ENCODE results near the gene SPTBN1. TPM values are rescaled to one million over a fixed set of nuclear protein-coding genes. Genes with fewer than 3 reads are reported as not detected.
A peak's percentile ranks its signal among the peaks of the same experiment; 100 is the strongest.

The SPTBN1 gene
- total RNA-seq, 2 experiments from 2014 or later: 171 to 184 TPM

DNA sequence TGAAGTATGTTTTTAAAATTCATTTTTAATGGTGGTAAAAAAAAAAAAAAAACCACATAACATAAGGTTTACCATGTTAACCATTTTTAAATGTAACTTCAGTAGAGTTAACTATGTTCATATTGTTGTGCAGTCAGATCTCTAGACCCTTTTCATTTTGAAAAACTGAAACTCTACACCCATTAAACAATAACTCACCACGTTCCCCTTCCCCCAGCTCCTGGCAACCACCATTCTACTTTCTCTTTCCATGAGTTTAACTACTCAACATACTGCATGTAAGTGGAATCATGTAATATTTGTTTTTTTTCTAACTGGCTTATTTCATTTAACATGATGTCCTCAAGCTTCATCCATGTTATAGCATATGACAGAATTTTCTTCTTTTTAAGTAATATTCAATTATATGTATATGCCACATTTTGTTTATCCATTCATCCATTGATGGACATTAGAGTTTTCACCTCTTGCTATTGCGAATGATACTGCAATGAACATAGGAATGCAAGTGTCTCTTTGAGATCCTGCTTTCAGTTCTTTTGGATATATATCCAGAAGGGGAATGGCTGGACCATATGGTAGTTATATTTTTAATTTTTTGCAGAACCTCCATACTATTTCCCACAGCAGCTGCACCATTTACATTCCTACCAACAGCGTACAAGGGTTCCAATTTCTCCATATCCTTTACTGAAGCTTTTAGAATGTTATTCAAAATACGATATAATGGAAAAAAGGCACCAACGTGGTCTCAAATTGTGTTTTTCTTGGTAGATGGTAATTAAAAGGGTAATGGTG, 91.0 kb downstream of the SPTBN1 start:
- Mint-ChIP-seq H3K4me1 (peaks cover 12% of the 10 kb centered on the region), H3K27me3 (no peaks in the 10 kb centered on the region), H3K27ac (no peak overlapping the region), H3K9me3 (peaks cover 8% of the 10 kb centered on the region), H3K4me3 (no peak overlapping the region), H3K36me3 (ENCODE audit: low read depth) (no peaks in the 10 kb centered on the region)
- DNase-seq: no peak
- CTCF ChIA-PET: interaction anchor here (1.1 to 2.9 kb wide), 2 partner anchors 11 to 105 kb away, joined by 3 to 18 read pairs; no protein-coding TSS in a partner anchor
- POLR2A ChIA-PET: no interaction called here

DNA sequence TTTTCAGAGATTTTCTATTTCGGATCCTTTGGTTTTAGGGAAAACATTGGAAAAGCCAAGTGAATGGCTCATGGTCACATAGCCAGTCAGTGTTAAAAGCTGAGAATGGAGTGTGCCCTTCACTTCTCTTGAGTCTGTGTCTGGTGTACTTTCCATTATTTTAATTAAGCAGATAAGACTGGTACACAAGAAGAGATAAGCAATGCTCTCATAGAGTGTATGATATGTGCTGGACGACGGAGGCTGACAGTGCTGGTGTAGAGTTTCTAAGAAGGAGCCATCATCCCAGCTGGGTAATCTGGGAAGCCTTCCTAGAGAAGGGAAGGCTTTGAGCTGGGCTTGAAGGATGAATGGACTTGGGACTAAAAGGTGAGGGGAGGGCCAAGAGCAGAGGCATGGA, 93.3 kb downstream of the SPTBN1 start:
- H3K36me3 Mint-ChIP-seq (ENCODE audit: low read depth): no peaks in the 10 kb centered on the region
- POLR2A ChIA-PET: no interaction called here
- CTCF ChIA-PET: interaction anchor here (0.6 to 2.9 kb wide), 6 partner anchors 9 to 958 kb away, joined by 3 to 18 read pairs (median 3); no protein-coding TSS in a partner anchor
- no peak for DNase-seq
- no peaks in the 10 kb centered on the region for H3K27me3 Mint-ChIP-seq
- H3K4me1 Mint-ChIP-seq: peaks cover 16% of the 10 kb centered on the region
- peaks cover 8% of the 10 kb centered on the region for H3K9me3 Mint-ChIP-seq
- H3K4me3 Mint-ChIP-seq: no peak overlapping the region
- H3K27ac Mint-ChIP-seq: no peak overlapping the region

DNA sequence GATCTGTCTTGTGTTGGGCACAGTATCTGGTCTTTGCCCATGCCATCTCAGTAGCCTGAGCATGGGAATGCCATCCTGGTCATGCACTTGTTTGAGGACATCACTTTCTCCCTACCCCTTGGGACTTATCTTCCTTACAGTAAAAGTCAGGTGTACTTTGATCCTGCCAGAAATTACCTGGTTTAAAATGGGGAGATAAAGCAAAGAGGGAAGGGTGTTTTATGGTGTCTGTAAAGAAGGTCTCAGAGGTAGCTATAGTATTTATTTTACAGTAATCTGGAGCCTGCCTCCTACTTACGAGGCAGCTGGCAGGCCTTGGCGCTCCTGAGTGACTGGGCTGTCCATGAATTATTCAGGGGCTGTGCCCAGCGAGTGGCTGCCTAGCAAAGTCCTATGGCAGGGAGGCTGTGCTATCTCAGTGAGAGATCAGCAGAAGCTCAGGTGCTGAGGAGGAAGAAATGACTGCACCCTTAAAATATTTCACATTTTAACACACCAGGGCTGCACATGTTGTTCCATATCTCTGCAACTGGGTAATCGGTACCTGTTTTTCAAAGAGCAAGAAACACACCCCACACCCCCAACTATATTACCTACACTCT, 93.9 kb downstream of the SPTBN1 start:
- no peaks in the 10 kb centered on the region for H3K27me3 Mint-ChIP-seq
- H3K4me3 Mint-ChIP-seq: no peak overlapping the region
- H3K9me3 Mint-ChIP-seq: peaks cover 6% of the 10 kb centered on the region
- ChIA-PET CTCF (interaction anchor here (0.6 to 1.1 kb wide), 3 partner anchors 9 to 958 kb away, joined by 3 read pairs; no protein-coding TSS in a partner anchor), POLR2A (interaction anchor here (0.8 kb wide), 1 partner anchor 446 kb away, joined by 3 read pairs; no protein-coding TSS in a partner anchor)
- no peak for DNase-seq
- H3K4me1 Mint-ChIP-seq: peaks cover 16% of the 10 kb centered on the region
- no peaks in the 10 kb centered on the region for H3K36me3 Mint-ChIP-seq (ENCODE audit: low read depth)
- no peak overlapping the region for H3K27ac Mint-ChIP-seq

GRCh38 chr2:54550547-54550946, 94.4 kb downstream of the SPTBN1 start:
- H3K27me3 Mint-ChIP-seq: no peaks in the 10 kb centered on the region
- no peak overlapping the region for H3K4me3 Mint-ChIP-seq
- H3K9me3 Mint-ChIP-seq: peaks cover 5% of the 10 kb centered on the region
- H3K36me3 Mint-ChIP-seq (ENCODE audit: low read depth): no peaks in the 10 kb centered on the region
- ChIA-PET POLR2A (interaction anchor here (0.8 kb wide), 1 partner anchor 447 kb away, joined by 3 read pairs; no protein-coding TSS in a partner anchor), CTCF (interaction anchor here (1.0 to 1.1 kb wide), 2 partner anchors 8 to 14 kb away, joined by 3 read pairs; no protein-coding TSS in a partner anchor)
- DNase-seq: no peak
- H3K4me1 Mint-ChIP-seq: peaks cover 16% of the 10 kb centered on the region
- no peak overlapping the region for H3K27ac Mint-ChIP-seq

DNA sequence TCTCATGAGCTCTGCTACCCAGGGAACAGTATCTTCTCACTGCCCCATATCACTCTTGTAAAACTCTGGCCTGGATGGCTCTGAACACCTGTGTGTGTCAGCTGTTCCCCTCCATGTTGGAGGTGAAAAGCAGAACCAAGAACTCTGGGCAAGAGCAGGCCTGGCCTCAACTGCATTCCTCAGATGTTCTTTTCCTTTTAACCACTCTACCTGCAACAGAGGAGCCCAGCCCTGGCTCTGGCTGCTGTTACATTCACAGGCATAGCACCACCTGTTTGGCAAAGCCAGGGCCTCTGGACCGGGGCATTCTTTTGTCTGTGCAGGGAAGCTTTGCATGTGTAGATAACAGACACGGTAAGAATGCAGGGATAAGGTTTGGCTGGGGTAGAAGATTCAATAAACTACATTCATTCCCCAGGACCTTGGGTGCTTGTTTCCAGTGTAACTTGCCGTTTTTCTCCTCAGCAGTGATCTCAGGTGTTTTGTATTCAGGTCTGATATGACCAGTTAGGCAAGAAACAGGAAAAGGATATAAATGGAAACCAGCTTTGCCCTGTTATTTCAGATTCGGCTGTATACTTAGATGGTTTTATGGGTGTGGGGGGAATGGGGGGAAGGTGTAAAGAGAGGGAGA, 95.1 kb downstream of the SPTBN1 start:
- H3K4me1 Mint-ChIP-seq: peaks cover 16% of the 10 kb centered on the region
- DNase-seq: no peak
- CTCF ChIA-PET: interaction anchor here (1.0 kb wide), 1 partner anchor 15 kb away, joined by 3 read pairs; no protein-coding TSS in a partner anchor
- H3K4me3 Mint-ChIP-seq: no peak overlapping the region
- H3K27me3 Mint-ChIP-seq: peaks cover 2% of the 10 kb centered on the region
- H3K27ac Mint-ChIP-seq: no peak overlapping the region
- POLR2A ChIA-PET: no interaction called here
- H3K36me3 Mint-ChIP-seq (ENCODE audit: low read depth): no peaks in the 10 kb centered on the region
- H3K9me3 Mint-ChIP-seq: peaks cover 2% of the 10 kb centered on the region

GRCh38 chr2:54553075-54553474, 96.9 kb downstream of the SPTBN1 start:
- ChIA-PET POLR2A (no interaction called here), CTCF (no interaction called here)
- H3K27ac Mint-ChIP-seq: no peak overlapping the region
- H3K4me1 Mint-ChIP-seq: peaks cover 22% of the 10 kb centered on the region
- H3K9me3 Mint-ChIP-seq: no peaks in the 10 kb centered on the region
- H3K36me3 Mint-ChIP-seq (ENCODE audit: low read depth): no peaks in the 10 kb centered on the region
- peaks cover 2% of the 10 kb centered on the region for H3K27me3 Mint-ChIP-seq
- no peak overlapping the region for H3K4me3 Mint-ChIP-seq
- no peak for DNase-seq

DNA sequence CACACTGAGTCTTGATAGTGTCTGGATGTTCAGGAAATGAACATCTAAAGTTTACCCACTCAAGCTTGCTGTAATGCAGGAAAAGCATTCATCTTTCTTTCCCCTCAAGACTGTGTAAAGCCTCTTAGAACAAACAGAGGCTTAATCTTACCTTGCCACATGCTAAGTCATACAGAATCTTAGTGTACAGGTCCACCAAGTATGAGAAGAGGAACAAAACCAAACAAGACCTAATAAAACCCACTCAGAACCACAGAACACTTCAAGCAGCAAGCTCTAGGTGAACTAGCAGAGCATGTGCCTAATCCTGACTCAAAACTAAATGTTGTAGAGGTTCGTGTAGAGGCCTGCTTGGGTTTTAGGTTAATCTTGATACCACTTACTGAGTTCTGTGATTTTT, 97.6 kb downstream of the SPTBN1 start:
- CTCF ChIA-PET: interaction anchor here (0.6 to 2.2 kb wide), 6 partner anchors 11 to 333 kb away, joined by 3 to 5 read pairs (median 4); no protein-coding TSS in a partner anchor
- Mint-ChIP-seq H3K9me3 (no peaks in the 10 kb centered on the region), H3K4me1 (peaks cover 22% of the 10 kb centered on the region), H3K27ac (no peak overlapping the region), H3K36me3 (ENCODE audit: low read depth) (no peaks in the 10 kb centered on the region), H3K27me3 (peaks cover 2% of the 10 kb centered on the region), H3K4me3 (no peak overlapping the region)
- no peak for DNase-seq
- POLR2A ChIA-PET: interaction anchor here (0.6 kb wide), 1 partner anchor 251 kb away, joined by 4 read pairs; no protein-coding TSS in a partner anchor

DNA sequence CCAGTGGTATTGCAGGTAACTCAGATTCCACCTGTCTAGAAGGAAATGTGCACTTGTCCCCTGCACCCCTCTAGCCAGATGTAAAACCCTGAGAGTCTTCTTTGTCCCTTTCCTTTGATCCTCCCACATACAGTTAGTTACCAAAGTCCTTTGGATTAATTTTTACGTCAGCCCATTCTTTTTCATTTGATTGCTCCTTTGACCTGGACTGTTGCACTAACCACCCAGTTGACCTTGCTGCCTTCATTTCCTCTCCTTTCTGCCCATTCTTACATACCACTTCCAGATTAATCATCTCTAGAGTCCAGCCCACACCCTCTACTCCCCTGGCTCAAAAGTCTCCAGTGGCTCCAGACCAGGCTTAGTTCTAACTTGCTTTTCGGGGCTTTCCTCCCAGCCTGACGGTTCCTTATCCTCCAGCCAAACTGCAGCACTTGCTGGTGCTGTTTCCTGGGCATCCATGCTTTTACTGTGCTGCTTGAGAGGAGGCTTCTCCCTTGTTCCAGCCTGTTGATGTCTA, 99.3 kb downstream of the SPTBN1 start:
- H3K27ac Mint-ChIP-seq: no peak overlapping the region
- CTCF ChIA-PET: interaction anchor here (1.1 to 2.2 kb wide), 3 partner anchors 13 to 110 kb away, joined by 3 to 5 read pairs (median 5); no protein-coding TSS in a partner anchor
- peaks cover 22% of the 10 kb centered on the region for H3K4me1 Mint-ChIP-seq
- H3K4me3 Mint-ChIP-seq: no peak overlapping the region
- H3K9me3 Mint-ChIP-seq: no peaks in the 10 kb centered on the region
- peaks cover 2% of the 10 kb centered on the region for H3K27me3 Mint-ChIP-seq
- DNase-seq: no peak
- POLR2A ChIA-PET: no interaction called here
- H3K36me3 Mint-ChIP-seq (ENCODE audit: low read depth): peaks cover 11% of the 10 kb centered on the region

DNA sequence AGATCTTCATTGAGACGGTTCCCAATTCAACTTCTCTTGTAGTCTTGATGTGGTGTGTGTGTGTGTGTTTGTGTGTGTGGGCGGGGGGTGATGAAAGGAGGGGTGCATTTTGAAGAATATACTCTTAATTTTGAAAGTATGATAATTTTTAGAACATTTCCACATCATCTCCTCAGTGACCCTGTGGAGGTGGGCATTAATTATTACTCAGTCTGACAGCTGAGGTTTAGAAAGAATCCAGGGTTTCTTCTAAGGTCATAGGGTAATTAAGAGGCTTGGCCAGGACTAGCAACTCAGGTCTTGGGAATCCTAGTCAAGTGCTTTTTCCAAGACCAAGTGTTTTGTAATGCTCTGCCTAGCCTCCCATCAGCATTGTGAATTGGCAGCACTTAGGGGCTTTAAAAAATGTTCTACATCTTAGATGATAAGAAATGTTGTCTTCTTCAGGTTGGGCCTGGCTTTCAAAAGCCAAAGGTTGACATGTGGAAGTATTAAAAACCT, 100.5 kb downstream of the SPTBN1 start:
- Mint-ChIP-seq H3K9me3 (no peaks in the 10 kb centered on the region), H3K36me3 (ENCODE audit: low read depth) (peaks cover 22% of the 10 kb centered on the region), H3K27me3 (peaks cover 2% of the 10 kb centered on the region), H3K4me3 (peak overlapping the region; percentile 98), H3K4me1 (peaks cover 27% of the 10 kb centered on the region), H3K27ac (peak overlapping the region; percentile 43)
- DNase-seq: no peak
- ChIA-PET CTCF (interaction anchor here (0.9 to 3.7 kb wide), 3 partner anchors 9 to 121 kb away, joined by 3 to 18 read pairs (median 3); no protein-coding TSS in a partner anchor), POLR2A (no interaction called here)

DNA sequence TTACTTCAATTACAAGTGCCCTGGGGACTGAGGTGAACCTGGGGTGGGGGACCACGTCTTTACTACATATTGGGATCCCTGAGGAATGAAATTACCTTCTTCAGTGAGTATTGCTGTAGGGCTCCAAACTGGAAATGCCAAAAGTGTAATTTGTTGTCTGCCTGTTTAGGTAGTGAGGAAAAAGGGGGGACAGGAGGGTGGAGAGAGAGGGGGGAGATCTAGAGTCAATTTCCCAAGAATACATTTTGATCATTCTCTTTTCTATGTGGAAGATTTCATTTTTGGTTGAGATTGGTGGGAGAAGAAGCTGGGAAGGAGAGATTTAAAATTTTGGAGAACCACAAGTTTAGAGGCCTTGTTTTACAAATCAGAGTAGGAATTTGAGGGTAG, 101.1 kb downstream of the SPTBN1 start:
- Mint-ChIP-seq H3K4me1 (peaks cover 33% of the 10 kb centered on the region), H3K27me3 (peaks cover 2% of the 10 kb centered on the region), H3K9me3 (no peaks in the 10 kb centered on the region), H3K27ac (peak overlapping the region; percentile 76), H3K36me3 (ENCODE audit: low read depth) (peaks cover 27% of the 10 kb centered on the region), H3K4me3 (peak overlapping the region; percentile 98)
- POLR2A ChIA-PET: no interaction called here
- DNase-seq: no peak
- CTCF ChIA-PET: interaction anchor here (1.1 to 3.7 kb wide), 2 partner anchors 9 to 108 kb away, joined by 3 to 18 read pairs; no protein-coding TSS in a partner anchor

- peak overlapping the region; percentile 98 for H3K4me3 Mint-ChIP-seq
- POLR2A ChIA-PET: interaction anchor here (0.6 kb wide), 1 partner anchor 563 kb away, joined by 3 read pairs; no protein-coding TSS in a partner anchor
- peak; percentile 72 for DNase-seq
- peaks cover 2% of the 10 kb centered on the region for H3K27me3 Mint-ChIP-seq
- CTCF ChIA-PET: interaction anchor here (1.1 to 3.7 kb wide), 4 partner anchors 8 to 107 kb away, joined by 3 to 18 read pairs (median 3); no protein-coding TSS in a partner anchor
- H3K4me1 Mint-ChIP-seq: peaks cover 36% of the 10 kb centered on the region
- peak overlapping the region; percentile 76 for H3K27ac Mint-ChIP-seq
- H3K36me3 Mint-ChIP-seq (ENCODE audit: low read depth): peaks cover 29% of the 10 kb centered on the region
- H3K9me3 Mint-ChIP-seq: no peaks in the 10 kb centered on the region
Observed at GRCh38 chr2:54557601-54558187, 101.6 kb downstream of the SPTBN1 start.
